Muscle of leg (tissue), 11 donors: Measurements from ENCODE around the gene CHAF1A. TPM values are rescaled to one million over a fixed set of nuclear protein-coding genes. Genes with fewer than 3 reads are reported as not detected.

ENCODE experiments used
- DNase-seq: peaks from one replicate; pipeline ENCODE4 v3.0.0; 2013
- H3K27ac ChIP-seq: one replicate; pipeline ENCODE4 v1.5.1; 2013; ENCODE audit warnings: mild to moderate bottlenecking, low read length, control low read depth
- H3K27me3 ChIP-seq: one replicate; pipeline ENCODE4 v1.6.1; 2013; ENCODE audit warnings: low read length; ENCODE audit not compliant: control insufficient read depth, insufficient read depth
- H3K36me3 ChIP-seq: one replicate; pipeline ENCODE4 v1.6.1; 2013; ENCODE audit warnings: low read length; ENCODE audit not compliant: control insufficient read depth, insufficient read depth
- H3K4me1 ChIP-seq: one replicate; pipeline ENCODE4 v1.6.1; 2013; ENCODE audit warnings: low read length; ENCODE audit not compliant: control insufficient read depth, insufficient read depth
- H3K4me3 ChIP-seq: one replicate; pipeline ENCODE4 v1.5.1; 2013; ENCODE audit warnings: low read length, control low read depth
- H3K9me3 ChIP-seq: replicated peaks from 2 replicates; pipeline ENCODE4 v1.6.1; 2013; ENCODE audit warnings: low read depth, low read length; ENCODE audit not compliant: control insufficient read depth
- WGBS: methylation state at CpG from one replicate; pipeline ENCODE4 v1.1.5; 2013; ENCODE audit warnings: missing lambda C conversion rate; ENCODE audit not compliant: insufficient coverage; 5-methylcytosine and 5-hydroxymethylcytosine counted together
- polyA plus RNA-seq, 8 donors: library from polyadenylated mRNA; unstranded; fragments of 120-200 nt; gene quantifications; one replicate each; pipeline versions ENCODE4 v1.2.1 to v1.2.3, GENCODE V29; 2013; ENCODE audit warnings: inconsistent platforms in 1 of 8, low replicate concordance in 1 of 8; ENCODE audit not compliant: insufficient read length in 8 of 8, insufficient read depth in 1 of 8
- total RNA-seq: library from RNA; stranded (reverse); fragments of 120-200 nt; gene quantifications from one replicate; pipeline ENCODE4 v1.2.4, GENCODE V29; 2013

The CHAF1A gene
- total and polyA plus RNA-seq, 9 donors: 7.6 to 19.3 (median 12.2) TPM

DNA sequence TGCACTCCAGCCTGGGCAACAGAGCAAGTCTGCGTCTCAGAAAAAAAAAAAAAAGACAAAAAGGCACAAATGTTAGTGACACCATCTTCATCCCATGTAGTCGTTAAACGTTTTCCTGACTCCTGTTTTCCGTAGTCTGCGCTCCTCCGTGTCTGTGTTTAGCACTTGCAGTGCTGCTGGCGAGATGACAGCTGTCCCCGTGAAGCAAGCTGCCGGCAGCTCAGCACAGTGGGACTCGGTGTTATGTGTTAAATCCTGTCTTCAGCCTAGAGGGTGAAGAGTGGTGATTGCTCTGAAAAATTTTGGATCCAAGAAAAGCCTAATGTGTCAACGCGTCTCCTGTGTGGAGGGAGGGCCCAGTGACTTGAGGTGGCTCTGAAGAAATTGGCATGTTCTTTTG, 36.8 kb downstream of the CHAF1A start:
- 74% methylated on average over 9 of the region's 12 CpGs for WGBS
- H3K9me3 ChIP-seq: no peaks in the 10 kb centered on the region
- no peaks in the 10 kb centered on the region for H3K27me3 ChIP-seq
- DNase-seq: peak; percentile 32
- H3K36me3 ChIP-seq: peaks cover 33% of the 10 kb centered on the region
- no peak overlapping the region for H3K4me3 ChIP-seq
- peaks cover 7% of the 10 kb centered on the region for H3K4me1 ChIP-seq
- H3K27ac ChIP-seq: no peak overlapping the region

DNA sequence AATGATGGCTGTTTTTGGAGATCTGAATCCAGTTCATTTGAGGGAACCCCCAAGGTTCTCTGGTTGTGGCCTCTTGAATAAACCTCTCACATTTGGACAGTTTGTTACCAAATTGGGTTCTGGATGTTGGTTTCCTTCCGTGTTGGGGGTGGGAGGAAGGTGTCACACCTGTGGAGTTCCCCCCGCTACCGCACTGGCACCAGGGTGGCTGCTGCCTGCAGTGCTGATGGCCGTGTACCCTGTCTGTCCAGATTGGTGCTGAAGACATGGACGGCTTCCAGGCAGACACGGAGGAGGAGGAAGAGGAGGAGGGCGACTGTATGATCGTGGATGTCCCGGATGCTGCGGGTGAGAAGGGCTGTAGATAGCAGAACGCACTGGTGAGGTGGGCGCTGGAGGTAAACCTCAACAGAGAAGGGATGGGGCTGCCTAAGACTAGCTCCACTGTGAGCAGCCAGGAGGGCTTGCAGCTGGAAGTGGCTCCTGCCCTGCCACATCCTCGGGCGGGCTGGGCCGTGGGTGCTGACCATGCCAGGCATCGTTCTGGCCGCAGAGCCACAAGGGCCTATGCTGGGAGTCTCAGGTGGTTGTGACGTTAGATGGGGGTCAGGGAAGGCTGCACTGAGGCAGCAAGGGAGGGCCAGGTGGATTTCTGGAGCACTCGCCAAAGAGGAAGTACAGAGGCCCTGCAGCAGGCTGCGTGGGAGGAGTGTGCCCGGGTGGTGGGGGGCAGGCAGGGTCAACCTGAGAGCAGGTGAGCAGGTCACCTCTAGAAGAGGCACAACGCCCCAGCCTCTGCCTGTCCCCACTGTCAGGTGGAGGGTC, 39.8 kb downstream of the CHAF1A start:
- WGBS: 73% methylated on average over 18 of the region's 22 CpGs
- H3K36me3 ChIP-seq: peaks cover 44% of the 10 kb centered on the region
- no peaks in the 10 kb centered on the region for H3K27me3 ChIP-seq
- no peak overlapping the region for H3K27ac ChIP-seq
- no peak overlapping the region for H3K4me3 ChIP-seq
- no peaks in the 10 kb centered on the region for H3K9me3 ChIP-seq
- peaks cover 26% of the 10 kb centered on the region for H3K4me1 ChIP-seq
- DNase-seq: no peak

DNA sequence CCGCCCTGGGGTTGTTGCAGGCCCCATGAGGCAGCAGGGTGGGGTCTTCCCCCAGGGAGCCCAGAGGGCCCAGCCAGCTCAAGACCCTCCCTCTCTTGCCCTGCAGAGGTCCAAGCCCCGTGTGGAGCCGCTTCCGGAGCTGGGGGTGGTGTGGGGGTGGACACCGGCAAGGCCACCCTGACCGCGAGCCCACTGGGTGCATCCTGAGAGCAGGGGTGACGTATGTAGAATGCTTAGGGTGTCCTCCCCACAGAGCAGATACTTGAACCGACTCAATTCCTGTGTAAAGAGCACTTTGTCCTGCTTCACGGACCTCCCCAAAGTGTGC, 40.3 kb downstream of the CHAF1A start:
- no peaks in the 10 kb centered on the region for H3K9me3 ChIP-seq
- WGBS: 100% methylated on average over 1 of the region's 10 CpGs
- H3K27ac ChIP-seq: no peak overlapping the region
- peaks cover 32% of the 10 kb centered on the region for H3K4me1 ChIP-seq
- DNase-seq: no peak
- no peaks in the 10 kb centered on the region for H3K27me3 ChIP-seq
- no peak overlapping the region for H3K4me3 ChIP-seq
- H3K36me3 ChIP-seq: peaks cover 49% of the 10 kb centered on the region

DNA sequence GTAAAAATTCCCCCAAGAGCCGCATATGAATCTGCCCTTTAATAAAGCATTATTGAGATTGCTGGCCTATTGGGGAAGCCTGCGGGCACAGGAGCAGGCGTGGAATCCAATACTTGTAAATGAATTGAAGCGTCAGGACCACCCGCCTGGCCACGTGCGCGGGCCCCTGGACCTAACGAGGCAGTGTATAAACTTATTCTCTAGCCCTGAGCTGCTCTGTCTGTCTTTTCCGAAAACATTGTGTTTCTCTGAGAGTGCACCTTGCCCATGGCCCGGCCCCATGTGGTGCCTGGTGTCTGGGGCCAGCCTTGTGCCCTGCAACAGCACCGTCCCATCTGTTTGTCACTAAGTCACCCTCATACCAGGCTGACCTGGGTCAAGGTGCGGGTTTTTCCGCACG, 40.7 kb downstream of the CHAF1A start:
- peaks cover 36% of the 10 kb centered on the region for H3K4me1 ChIP-seq
- H3K27ac ChIP-seq: no peak overlapping the region
- WGBS: 92% methylated on average over 11 of the region's 15 CpGs
- peaks cover 53% of the 10 kb centered on the region for H3K36me3 ChIP-seq
- no peak for DNase-seq
- H3K27me3 ChIP-seq: no peaks in the 10 kb centered on the region
- H3K4me3 ChIP-seq: no peak overlapping the region
- no peaks in the 10 kb centered on the region for H3K9me3 ChIP-seq

DNA sequence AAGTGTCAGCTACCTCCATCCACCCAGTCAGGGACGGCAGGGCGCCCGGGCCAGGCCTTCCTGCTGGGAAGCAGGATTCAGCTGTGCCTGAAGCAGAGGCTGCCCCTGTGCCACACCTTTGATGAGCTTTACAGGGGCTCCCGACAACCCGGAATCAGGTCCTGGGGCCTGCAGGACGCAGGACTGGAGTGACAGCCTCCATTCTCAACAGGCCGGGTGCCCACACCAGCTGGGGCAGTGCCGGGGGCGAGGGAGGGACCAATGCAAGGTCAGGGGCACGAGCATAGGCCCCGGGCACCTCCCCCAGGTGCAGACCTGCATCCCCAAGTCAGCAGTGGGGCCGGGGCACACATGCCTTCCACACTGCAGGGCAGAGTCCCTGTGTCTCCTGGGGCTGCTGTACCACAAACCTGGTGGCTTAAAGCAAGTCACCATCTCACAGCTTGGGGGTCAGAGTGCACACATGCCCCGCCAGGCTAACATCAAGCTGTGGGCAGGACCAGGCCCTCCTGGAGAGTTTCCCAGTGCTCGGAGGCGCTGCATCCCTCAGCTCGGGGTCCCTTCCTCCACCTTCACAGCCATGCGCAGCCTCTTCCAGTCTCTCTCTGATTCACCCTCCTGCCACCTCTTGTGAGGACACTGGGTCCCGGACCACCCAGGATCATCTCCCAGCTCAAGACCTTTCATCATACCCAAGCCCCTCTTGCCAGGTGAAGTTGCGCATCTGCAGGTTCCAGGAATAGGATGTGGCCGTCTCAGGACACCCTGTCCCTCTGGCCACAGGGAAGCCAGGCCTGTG, 41.7 kb downstream of the CHAF1A start:
- H3K27ac ChIP-seq: no peak overlapping the region
- WGBS: 78% methylated on average over 16 of the region's 20 CpGs
- peaks cover 61% of the 10 kb centered on the region for H3K36me3 ChIP-seq
- no peaks in the 10 kb centered on the region for H3K9me3 ChIP-seq
- peaks cover 46% of the 10 kb centered on the region for H3K4me1 ChIP-seq
- no peak overlapping the region for H3K4me3 ChIP-seq
- DNase-seq: no peak
- no peaks in the 10 kb centered on the region for H3K27me3 ChIP-seq

DNA sequence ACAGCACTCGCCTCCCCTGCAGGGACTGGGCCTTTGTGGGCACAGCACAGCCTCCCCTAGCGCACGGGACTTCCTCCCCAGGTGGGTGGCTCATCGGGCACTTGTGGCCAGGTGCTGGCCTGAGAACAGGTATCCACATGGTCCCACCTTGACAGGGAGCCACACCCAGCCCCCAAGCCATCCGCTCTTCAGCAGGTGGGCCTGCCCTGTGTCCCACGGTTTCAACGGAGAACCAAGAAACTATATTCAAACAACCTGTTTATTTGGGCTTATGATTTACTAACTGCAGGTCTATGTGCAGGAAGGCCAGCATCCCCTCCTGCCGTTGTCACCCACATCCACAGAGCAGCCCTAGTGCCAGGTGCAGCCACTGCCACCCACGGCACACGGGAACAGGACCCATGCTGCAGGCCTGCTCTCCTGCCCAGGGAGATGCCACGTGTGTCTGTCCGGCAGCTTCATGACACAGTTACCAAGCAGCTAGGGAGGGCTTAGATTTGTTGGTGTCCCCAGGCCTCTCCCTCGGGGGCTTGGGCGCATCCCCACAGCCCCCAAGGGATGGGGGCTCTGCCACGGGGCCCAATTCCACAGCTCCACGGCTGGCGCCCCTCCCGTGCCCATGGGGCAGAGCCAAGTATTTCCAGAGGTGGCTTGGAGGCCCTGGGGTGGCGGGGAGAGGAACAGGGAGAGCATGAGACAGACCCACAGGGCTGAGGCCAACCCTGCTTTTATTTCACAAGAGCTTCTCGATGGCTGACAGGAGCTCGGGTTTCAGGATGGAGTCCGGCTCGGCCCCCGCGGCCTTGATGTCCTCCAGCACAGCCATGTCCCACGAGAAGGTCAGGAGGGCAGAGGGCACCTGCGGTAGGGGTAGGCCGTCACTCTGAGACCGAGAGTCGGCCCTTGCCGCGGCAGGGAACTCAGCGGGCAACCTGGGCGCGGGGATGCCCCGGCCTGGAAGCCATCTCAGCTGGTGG, 42.6 kb downstream of the CHAF1A start:
- Histone ChIP-seq H3K27ac (peak overlapping the region; percentile 20), H3K36me3 (peaks cover 66% of the 10 kb centered on the region), H3K9me3 (no peaks in the 10 kb centered on the region), H3K4me1 (peaks cover 54% of the 10 kb centered on the region), H3K27me3 (no peaks in the 10 kb centered on the region), H3K4me3 (no peak overlapping the region)
- DNase-seq: peak; percentile 27
- WGBS: 64% methylated on average over 31 of the region's 36 CpGs

DNA sequence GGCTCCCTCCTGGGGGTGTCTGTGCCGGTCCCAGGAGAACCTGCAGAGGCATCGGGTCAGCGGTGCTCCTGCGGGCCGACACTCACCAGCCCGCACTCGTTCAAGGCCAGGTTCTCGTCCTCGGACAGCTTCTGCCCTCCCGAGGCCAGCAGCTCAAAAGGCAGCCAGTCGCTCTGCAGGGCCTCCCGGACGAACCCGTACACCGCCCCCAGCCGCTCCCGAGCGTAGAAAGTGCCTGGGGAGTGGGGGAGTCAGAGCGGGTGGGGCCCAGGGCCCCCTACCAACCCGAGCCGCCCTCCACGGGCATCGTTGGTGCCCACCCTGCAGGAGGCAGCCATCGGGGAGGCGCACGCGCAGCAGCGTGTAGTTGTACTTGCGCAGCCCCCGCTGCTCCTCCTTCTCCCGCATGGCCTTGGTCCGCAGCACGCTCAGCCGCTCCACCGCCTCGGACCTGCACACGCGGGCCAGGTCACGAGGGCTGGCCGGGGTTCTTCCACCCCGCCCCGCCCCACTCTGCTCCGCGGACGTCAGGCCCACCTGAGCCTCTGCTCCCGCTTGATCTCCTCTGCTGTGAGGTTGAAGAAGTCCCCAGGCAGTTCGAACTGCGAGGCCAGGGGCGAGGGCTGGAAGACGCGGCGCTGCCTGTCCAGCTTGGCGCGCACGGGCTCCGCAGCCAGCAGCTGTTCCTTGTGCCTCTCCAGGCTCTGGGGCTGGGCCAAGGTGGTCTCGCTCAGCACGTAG, 43.7 kb downstream of the CHAF1A start:
- peak overlapping the region; percentile 76 for H3K27ac ChIP-seq
- no peak overlapping the region for H3K4me3 ChIP-seq
- peaks cover 54% of the 10 kb centered on the region for H3K4me1 ChIP-seq
- peaks cover 73% of the 10 kb centered on the region for H3K36me3 ChIP-seq
- no peaks in the 10 kb centered on the region for H3K9me3 ChIP-seq
- H3K27me3 ChIP-seq: no peaks in the 10 kb centered on the region
- DNase-seq: peak; percentile 36
- 71% methylated on average over 56 of the region's 58 CpGs for WGBS

DNA sequence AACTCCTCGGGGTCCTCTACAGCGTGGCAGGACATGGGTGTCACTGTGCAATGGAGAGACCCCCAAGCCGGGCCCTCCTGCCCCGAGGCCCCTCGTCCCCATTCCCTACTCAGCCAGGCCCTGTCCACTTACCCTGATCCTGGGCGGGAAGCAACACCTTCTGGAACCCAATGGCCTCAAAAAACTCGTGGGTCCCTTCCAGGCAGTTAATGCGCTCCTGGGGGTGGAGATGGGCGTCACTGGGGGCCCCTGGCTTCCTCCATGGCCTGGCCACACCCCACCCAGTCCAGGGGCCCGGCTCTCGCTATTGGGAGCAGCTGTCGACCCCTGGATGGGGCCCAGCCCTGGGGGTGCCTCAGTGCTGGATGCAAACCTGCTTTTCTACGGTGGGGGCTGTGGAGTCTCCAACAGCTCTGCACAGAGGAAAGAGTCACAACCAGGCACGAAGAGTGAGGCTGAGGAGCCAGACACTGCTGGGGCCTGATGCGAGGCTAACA, 44.3 kb downstream of the CHAF1A start:
- no peaks in the 10 kb centered on the region for H3K9me3 ChIP-seq
- peak overlapping the region; percentile 76 for H3K27ac ChIP-seq
- WGBS: 30% methylated on average over 9 of the region's 15 CpGs
- no peak overlapping the region for H3K4me3 ChIP-seq
- DNase-seq: no peak
- H3K4me1 ChIP-seq: peaks cover 54% of the 10 kb centered on the region
- peaks cover 79% of the 10 kb centered on the region for H3K36me3 ChIP-seq
- no peaks in the 10 kb centered on the region for H3K27me3 ChIP-seq

DNA sequence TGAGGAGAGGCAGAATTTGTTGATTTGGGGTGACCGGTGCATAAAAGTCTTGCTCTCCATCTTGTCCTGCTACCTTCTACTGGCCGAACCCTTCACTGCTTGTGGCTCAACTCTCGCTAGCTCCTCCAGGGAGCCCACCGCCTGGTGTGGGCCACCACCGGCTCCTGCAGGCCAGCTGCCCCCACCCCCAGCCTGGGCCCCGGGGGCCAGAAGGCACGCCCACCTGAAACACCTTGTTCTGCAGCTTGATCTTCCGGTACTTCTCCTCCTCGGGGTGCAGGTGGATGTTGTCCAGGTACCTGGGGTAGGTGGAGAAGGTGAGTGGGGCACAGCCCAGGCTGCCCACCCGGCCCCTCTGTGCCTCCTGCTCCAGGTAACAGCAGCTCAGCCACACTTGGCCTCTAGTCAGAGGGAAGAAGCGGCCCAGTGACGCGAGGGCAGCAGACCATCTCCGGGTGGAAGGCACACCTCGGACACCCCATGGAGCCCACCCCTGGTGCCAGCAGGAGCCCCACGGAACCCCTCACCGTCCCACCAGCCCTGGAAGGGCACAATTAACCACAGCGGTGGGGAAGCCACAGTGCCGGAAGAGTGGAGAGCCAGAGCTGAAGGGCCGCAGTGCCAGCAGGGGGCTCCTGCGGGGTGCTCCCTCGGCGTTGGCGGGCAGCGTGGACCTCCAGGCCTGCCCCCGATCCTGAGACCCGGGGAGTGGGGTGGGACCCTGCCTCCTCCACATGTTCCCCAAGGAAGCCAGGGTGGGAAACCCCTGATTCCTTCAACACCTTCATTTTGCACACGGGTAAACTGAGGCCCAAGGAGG, 45.1 kb downstream of the CHAF1A start:
- H3K36me3 ChIP-seq: peaks cover 87% of the 10 kb centered on the region
- 82% methylated on average over 21 of the region's 28 CpGs for WGBS
- peak overlapping the region; percentile 76 for H3K27ac ChIP-seq
- DNase-seq: no peak
- H3K27me3 ChIP-seq: no peaks in the 10 kb centered on the region
- no peaks in the 10 kb centered on the region for H3K9me3 ChIP-seq
- peaks cover 54% of the 10 kb centered on the region for H3K4me1 ChIP-seq
- H3K4me3 ChIP-seq: no peak overlapping the region
